Loucy (cell line): ENCODE measurements around the gene ZNF593.

Experiments used
- H2AFZ ChIP-seq: fragments of 200-600 bp; sonication (generic); 2 replicates; pipeline ENCODE4 v1.6.0; 2016; ENCODE audit warnings: antibody characterized with exemption, mild to moderate bottlenecking, low read length, moderate library complexity
- H3F3A ChIP-seq: fragments of 200-600 bp; 2 replicates; pipeline ENCODE4 v1.6.0; 2016; ENCODE audit warnings: antibody characterized with exemption, low read depth, mild to moderate bottlenecking
- H3K27me3 ChIP-seq: fragments of 200-600 bp; sonication (generic); 2 replicates; pipeline ENCODE4 v1.6.1; 2014; ENCODE audit warnings: low read length, mild to moderate bottlenecking; ENCODE audit not compliant: insufficient read depth, poor library complexity, severe bottlenecking
- H3K36me3 ChIP-seq: fragments of 200-600 bp; sonication (generic); 2 replicates; pipeline ENCODE4 v1.6.1; 2016; ENCODE audit warnings: low read length; ENCODE audit not compliant: insufficient read depth
- H3K4me1 ChIP-seq: fragments of 200-600 bp; sonication (generic); 2 replicates; pipeline ENCODE4 v1.5.1; 2014; ENCODE audit warnings: low read length, mild to moderate bottlenecking; ENCODE audit not compliant: insufficient read depth, poor library complexity, severe bottlenecking
- H3K4me2 ChIP-seq: fragments of 200-600 bp; sonication (generic); 2 replicates; pipeline ENCODE4 v1.6.0; 2014; ENCODE audit warnings: antibody characterized with exemption, low read length, low read depth, mild to moderate bottlenecking; ENCODE audit not compliant: poor library complexity, severe bottlenecking
- H3K4me3 ChIP-seq: fragments of 200-600 bp; sonication (generic); 2 replicates; pipeline ENCODE4 v1.5.1; 2014; ENCODE audit warnings: low read length, mild to moderate bottlenecking, mixed read lengths; ENCODE audit not compliant: poor library complexity, severe bottlenecking
- H3K79me2 ChIP-seq: fragments of 200-600 bp; sonication (generic); 2 replicates; pipeline ENCODE4 v1.6.1; 2014; ENCODE audit warnings: low read length; ENCODE audit not compliant: insufficient read depth
- H3K9ac ChIP-seq: fragments of 200-600 bp; sonication (generic); 2 replicates; pipeline ENCODE4 v1.6.0; 2014; ENCODE audit warnings: mild to moderate bottlenecking, low read depth, low read length, moderate library complexity; ENCODE audit not compliant: poor library complexity, severe bottlenecking
- H3K9me2 ChIP-seq: fragments of 200-600 bp; sonication (generic); replicated peaks from 2 replicates; pipeline ENCODE4 v1.6.1; 2016; ENCODE audit warnings: low read depth, low read length, mixed read lengths
- H3K9me3 ChIP-seq: fragments of 200-600 bp; sonication (generic); 2 replicates; pipeline ENCODE4 v1.6.1; 2014; ENCODE audit warnings: mild to moderate bottlenecking, antibody characterized with exemption, low read length, low read depth; ENCODE audit not compliant: insufficient read depth
- H4K20me1 ChIP-seq: fragments of 200-600 bp; sonication (generic); 2 replicates; pipeline ENCODE4 v1.6.0; 2014; ENCODE audit warnings: antibody characterized with exemption, low read length, mild to moderate bottlenecking; ENCODE audit not compliant: insufficient read depth, poor library complexity, severe bottlenecking
- CTCF ChIP-seq: fragments of 200-600 bp; sonication (generic); conservative IDR thresholded peaks from 2 replicates; pipeline ENCODE4 v1.5.1; 2014; ENCODE audit warnings: mild to moderate bottlenecking, antibody characterized with exemption, low read length
- EZH2phosphoT487 ChIP-seq: fragments of 200-600 bp; IDR thresholded peaks from 2 replicates; pipeline ENCODE4 v1.6.1; 2018; ENCODE audit warnings: antibody characterized with exemption, mild to moderate bottlenecking, moderate library complexity, borderline replicate concordance

ZNF593 gene

GRCh38 chr1:26159743-26160039, 10.0 kb upstream of the ZNF593 start:
- Histone ChIP-seq H3K36me3 (no peaks in the 10 kb centered on the region), H3K4me1 (peaks cover 65% of the 10 kb centered on the region), H3K9ac (peak overlapping the region; percentile 90), H4K20me1 (no peaks in the 10 kb centered on the region), H3K27me3 (no peaks in the 10 kb centered on the region), H3K4me3 (peak overlapping the region; percentile 76), H3K79me2 (peaks cover 32% of the 10 kb centered on the region), H3K4me2 (peak overlapping the region; percentile 98), H3F3A (no peaks in the 10 kb centered on the region), H3K9me3 (no peaks in the 10 kb centered on the region), H2AFZ (no peak overlapping the region), H3K9me2 (no peaks in the 10 kb centered on the region)
- TF ChIP-seq CTCF (no peak), EZH2phosphoT487 (no peak)

- Histone ChIP-seq H3K9ac (peak overlapping the region; percentile 90), H3K9me2 (no peaks in the 10 kb centered on the region), H3K4me3 (peak overlapping the region; percentile 76), H3K9me3 (no peaks in the 10 kb centered on the region), H3K4me2 (peak overlapping the region; percentile 98), H3K4me1 (peaks cover 55% of the 10 kb centered on the region), H3F3A (no peaks in the 10 kb centered on the region), H3K36me3 (no peaks in the 10 kb centered on the region), H2AFZ (peak overlapping the region; percentile 88), H3K79me2 (peaks cover 32% of the 10 kb centered on the region), H3K27me3 (no peaks in the 10 kb centered on the region), H4K20me1 (no peaks in the 10 kb centered on the region)
- TF ChIP-seq EZH2phosphoT487 (no peak), CTCF (no peak)
Observed at GRCh38 chr1:26160527-26161414, 8.9 kb upstream of the ZNF593 start.

GRCh38 chr1:26161415-26162219, 8.1 kb upstream of the ZNF593 start:
- no peaks in the 10 kb centered on the region for H3K9me2 ChIP-seq
- H3K79me2 ChIP-seq: peaks cover 32% of the 10 kb centered on the region
- no peaks in the 10 kb centered on the region for H3K9me3 ChIP-seq
- H3K4me1 ChIP-seq: peaks cover 46% of the 10 kb centered on the region
- no peaks in the 10 kb centered on the region for H3K36me3 ChIP-seq
- peak overlapping the region; percentile 90 for H3K9ac ChIP-seq
- TF ChIP-seq EZH2phosphoT487 (no peak), CTCF (peak; percentile 22; the same call in 1 of the 2 replicates)
- peak overlapping the region; percentile 98 for H3K4me2 ChIP-seq
- H4K20me1 ChIP-seq: no peaks in the 10 kb centered on the region
- no peaks in the 10 kb centered on the region for H3K27me3 ChIP-seq
- peak overlapping the region; percentile 76 for H3K4me3 ChIP-seq
- peak overlapping the region; percentile 88 for H2AFZ ChIP-seq
- no peaks in the 10 kb centered on the region for H3F3A ChIP-seq
